SK-N-DZ (cell line): ENCODE results near the gene PAEP.

Experiments
- DNase-seq: peaks from one replicate; pipeline ENCODE4 v3.0.0-alpha.2; 2015; ENCODE audit warnings: low spot score

Gene PAEP

GRCh38 chr9:135574943-135575342 is 13.4 kb downstream of the PAEP start:
- no peak for DNase-seq

DNA sequence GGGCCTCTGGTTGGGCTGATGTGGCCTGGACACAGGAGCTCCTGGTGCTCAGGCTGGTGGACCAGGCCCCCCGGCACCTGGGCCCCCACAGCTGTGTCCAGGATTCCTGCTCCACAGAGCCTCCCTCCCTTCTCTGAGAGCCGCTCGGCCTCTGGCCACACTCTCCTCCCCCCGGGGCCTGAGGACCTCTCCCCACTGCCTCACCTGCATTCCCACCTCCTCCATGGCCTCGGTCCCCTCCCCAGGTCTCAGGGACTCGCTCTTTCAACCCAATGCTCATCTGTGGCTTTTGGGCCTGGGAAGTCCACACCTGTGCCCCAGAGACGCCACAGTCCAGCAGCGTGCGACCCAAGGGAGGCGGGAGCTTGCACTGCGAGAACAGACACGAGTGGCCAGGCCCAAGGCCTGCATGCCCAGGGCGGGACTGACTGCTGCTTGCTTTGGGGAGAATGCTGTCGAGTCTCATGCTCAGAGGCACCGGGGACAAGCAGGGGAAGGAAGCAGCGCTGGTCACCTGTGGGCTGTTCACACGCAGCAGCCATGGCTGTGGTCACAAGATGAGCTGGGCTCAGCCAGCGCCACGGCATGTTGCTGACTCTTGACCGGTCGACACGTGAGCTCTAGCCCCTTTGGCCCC is 14.6 kb downstream of the PAEP start:
- no peak for DNase-seq

DNA sequence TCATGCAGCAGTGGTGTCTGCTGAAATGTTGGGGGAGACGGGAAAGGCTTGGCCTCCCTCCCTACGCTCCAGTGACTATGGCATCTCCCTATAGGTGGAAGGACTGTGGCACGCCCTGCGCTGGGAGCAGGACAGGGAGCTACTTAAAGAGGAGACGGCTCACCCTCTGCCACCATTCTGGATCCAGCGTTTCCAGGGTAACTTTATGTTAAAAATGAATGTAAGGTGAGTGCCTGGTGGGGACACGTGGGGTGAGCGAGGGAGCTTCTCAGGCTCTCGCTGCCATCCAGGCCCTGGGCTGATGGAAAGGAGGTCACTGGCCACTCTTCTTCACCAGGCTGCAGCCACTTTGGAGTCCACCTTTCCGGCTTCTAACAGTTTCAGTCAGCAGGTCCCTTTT is 15.7 kb downstream of the PAEP start:
- no peak for DNase-seq

GRCh38 chr9:135579356-135579755 is 17.8 kb downstream of the PAEP start:
- no peak for DNase-seq

- no peak for DNase-seq
These were observed 18.5 kb downstream of the PAEP start for GRCh38 chr9:135579889-135580660.

DNA sequence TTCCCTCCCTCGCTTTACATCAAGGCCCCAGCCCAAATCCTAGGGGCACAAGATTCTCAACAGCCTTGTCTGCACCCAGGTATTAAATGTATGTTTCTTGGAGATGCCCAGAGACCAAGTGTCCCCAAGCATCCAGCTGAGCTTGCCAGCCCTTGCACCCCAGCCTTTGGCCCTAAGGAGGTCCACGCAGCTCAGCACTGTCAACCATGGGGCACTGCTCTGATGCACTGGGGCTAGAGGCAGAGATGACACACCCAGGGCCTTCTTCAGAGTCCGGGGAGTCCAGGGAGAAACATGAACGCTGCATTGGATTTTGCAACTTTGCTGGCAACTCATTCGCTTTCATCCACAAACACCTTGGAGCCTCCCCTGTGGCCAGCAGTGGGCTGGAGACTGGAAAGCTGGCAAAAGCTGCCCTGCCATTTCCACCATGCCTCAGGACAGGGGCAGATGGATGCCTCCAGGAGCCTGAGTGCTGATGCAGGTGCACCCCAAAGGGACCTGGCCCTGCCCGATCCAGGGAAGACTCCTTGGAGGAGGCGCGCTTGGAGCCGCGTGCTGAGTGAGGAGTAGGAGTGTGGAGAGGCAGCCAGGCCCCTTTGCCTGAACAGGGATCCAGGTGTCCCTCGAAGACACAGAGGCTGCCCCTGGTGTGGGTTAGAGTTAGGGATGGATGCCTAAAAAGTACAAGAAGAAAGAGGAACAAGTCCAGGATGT is 19.3 kb downstream of the PAEP start:
- DNase-seq, result no peak

GRCh38 chr9:135581636-135582426 is 20.3 kb downstream of the PAEP start:
- no peak for DNase-seq

DNA sequence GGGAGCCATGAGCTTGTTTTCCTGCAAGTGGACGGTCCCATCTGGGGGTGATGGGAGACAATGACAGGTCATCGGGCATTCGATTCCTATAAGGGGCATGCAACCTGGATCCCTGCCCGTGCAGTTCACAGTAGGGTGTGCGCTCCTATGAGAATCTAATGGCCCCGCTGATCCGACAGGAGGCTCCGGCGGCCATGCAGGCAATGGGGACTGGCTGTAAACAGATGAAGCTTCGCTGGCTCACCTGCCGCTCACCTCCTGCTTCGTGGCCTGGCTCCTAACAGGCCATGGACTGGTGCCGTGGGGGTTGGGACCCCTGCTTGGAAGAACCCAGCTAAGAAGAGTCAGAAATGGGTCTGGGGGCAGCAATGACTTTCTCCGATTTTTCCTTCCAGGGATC is 21.0 kb downstream of the PAEP start:
- no peak for DNase-seq

DNA sequence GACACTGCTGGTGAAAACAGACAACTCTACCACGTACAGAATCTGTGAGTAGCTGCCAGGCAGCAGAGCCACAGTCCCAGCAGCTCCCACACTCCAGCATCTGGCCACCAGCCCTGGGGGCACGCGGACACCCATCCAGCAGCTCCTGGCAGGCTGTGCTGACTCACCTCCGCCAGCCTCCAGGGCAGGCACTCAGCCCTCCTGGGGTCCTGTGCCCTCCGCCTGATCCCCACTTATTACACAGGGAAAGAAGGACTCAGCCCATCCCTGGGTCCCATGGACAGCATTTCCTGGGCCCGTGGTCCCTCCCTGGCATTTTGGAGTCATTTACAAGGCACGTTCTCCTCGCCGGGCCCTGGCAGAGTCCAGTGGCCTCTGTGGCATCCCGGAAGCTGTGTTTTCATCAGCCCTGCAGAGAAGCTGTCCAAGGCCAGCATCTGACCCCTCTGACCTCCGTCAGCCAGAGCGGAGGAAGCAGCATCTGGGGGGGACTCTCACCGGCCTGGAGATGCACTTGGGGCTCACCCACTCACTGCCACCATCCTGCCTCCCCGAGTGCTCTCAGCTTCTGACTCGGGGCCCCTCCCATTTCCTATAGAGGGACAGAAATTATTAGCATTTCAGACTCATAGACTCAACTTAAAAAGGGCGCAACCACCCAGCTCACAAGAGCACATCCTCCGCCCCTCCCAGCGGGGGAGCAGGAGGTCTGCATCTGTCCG is 21.6 kb downstream of the PAEP start:
- no peak for DNase-seq

DNA sequence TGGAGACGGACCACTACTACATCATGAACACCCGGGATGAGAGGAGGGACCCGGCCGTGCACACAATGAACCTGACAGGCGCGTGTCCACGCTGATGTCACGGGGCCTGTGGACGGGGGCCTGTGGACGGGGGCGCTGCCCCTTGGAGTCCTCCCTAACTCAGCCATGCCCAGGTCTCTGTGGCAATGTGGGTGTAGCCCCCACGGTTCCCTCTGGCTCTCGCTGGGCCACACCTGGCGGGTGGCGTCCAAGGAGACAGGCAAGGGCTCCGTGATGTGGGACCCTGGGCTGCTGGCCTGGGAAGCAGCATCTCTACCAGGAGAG is 22.1 kb downstream of the PAEP start:
- no peak for DNase-seq

DNA sequence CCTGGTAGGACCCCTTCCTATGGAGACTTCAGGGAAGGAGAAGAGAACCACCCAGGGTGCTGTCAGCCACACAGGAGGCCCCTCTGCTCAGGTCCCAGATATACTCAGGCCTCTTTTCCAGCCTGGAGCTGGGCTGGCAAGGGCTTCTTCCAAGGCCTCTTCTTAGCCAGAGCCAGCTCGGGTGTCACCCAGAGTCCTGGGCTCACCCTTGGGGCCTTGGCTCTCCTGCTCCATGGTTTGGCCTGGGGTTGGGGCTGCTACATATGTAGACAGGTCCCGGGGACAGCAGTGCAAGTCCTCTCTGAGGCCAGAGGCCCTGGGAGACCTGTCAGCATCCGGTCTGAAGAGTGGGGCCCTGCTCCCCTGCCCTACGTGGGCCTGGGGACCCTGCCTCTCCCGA is 22.8 kb downstream of the PAEP start:
- no peak for DNase-seq

GRCh38 chr9:135584934-135585333 is 23.4 kb downstream of the PAEP start:
- DNase-seq, result no peak

DNA sequence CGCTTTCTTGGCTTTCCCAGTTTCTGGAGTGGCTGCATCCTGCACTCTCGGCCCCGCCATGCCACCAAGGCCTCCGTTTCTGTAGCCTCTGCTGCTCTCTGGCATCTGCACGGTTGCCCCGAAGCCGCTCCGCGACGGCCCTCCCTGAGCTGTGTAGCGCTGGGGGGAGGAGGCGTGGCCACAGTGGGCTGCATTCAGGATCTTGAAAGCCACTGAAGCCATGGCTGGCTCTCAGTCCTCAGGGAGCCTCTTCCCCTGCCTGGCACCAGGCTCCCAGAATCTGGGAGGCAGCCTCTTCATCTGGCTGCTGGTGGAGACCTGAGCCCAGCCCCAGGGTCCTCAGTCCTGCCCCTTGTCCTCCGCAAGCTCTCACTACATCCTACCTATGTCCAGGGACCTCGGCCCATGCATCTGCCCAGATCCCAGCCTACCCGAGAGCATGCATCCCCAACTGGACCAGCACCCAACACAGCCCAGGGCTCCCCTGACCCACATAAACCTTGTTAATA is 25.1 kb downstream of the PAEP start:
- DNase-seq, result no peak

DNA sequence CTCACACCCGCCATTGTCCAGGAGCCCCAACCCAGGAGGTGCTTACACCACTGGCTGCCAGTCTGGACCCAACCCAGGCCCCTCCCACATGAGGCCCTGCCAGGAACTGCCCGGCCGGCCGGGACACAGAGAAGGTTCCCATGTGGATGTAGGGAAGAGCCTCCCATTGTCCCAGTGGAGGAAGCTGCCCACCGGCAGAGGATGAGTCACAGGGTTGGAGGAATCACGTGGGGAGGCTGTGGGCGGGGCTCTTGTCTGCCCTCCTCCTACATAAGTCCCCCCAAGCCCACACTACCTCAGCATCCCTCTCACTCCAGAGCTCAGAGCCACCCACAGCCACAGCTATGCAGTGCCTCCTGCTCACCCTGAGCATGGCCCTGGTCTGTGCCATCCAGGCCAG is 26.1 kb downstream of the PAEP start:
- DNase-seq, result no peak

GRCh38 chr9:135588371-135588770 is 26.8 kb downstream of the PAEP start:
- no peak for DNase-seq

DNA sequence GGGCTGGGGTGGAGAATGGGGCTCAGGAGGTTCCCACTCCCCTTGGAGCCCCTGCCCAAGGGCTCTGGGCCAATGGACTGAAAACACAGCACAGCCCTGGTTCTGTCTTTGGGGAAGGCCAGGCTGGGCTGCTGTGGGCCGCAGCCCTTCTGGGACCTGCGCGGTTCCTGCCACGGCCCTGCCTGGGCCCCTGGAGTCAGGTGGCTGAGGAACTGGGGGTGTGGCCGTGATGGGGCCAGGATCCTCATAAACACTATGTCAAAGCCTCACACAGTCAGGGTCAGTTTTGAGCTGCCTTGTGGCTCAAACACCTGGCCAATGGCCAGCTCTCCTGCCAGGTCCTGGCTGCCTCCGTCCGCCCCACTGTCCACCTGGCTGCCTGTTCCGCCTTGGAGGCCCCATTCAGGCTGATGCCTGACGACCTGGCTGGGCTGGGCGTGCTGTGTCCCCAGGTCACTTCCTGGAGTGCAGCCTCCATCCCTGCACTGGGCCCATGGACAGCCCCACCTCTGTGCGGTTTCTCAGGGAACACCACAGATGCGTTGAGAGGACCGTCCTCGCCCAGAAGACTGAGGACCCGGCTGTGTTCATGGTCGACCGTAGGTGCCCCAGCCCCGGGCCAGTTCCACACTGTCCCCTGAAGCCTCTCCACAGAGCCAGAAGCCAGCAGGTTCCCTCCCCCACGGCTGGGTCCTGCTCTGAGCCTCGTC is 27.5 kb downstream of the PAEP start:
- DNase-seq, result no peak

- no peak for DNase-seq
These were observed 28.3 kb downstream of the PAEP start for GRCh38 chr9:135589596-135590485.

- DNase-seq, result no peak
These were observed 29.0 kb downstream of the PAEP start for GRCh38 chr9:135590486-135591079.
